DMS114 treated with DMSO at 0.1 percent for 48 hours (cell line): ENCODE data around the gene MAP4K4.

Experiments used
- DNase-seq: peaks from one replicate; lab custom pipeline; 2025; ENCODE audit not compliant: unreplicated experiment; lab: John Stamatoyannopoulos, UW

Gene MAP4K4

DNA sequence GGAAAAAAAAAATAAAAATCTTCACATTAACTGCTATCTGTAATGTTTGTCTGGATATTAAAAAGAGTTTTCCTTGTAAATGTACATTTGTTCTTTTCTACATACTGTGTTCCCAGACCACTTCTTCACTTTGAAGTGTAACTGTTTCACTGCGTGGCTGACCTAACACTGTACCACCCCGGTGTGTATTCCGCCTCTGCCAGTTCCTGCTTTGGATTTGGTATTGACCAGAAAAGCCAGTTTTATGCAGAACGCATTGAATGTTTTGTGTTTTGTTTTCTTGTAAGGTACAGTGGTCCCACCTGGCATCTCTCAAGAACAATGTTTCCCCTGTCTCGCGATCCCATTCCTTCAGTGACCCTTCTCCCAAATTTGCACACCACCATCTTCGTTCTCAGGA is 166.0 kb downstream of the MAP4K4 start:
- no peak for DNase-seq

DNA sequence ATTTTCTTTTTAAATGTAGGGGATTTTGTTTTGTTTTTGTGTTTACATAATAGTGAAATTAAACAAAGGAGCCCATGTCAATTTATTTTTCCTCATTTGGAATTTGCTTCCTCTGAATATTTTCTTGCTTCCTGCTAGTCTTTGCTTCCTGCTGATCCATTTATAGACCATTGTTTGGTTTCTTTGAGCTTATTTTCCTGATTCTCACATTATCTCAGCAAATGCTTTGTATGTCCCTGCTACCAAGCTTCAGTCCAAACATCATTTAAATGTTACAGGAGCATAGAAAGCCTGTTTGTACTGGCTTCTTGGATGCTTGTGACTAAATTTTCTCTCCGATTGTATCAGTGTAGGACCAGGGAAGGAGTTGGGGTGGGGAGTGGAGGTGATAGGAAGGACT is 166.9 kb downstream of the MAP4K4 start:
- DNase-seq, result no peak

DNA sequence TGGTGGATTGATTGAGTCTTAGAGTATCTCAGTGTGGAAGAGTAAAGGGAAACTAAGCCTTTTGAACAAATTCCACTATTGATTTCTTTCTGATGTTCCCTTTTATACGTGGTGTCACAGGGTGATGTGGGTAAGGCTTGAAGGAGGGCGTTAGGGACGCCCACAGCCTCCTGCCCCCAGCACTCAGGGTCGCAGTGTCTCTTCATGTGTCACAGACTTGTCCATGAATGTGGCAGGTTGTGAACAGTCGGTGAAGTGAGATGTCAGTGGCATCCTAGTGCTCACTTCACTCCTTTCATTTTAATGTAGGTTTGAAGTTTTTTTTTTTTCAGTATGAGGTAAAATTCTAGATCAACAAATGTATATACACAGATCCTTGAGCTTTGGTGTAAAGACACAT is 171.0 kb downstream of the MAP4K4 start:
- no peak for DNase-seq

DNA sequence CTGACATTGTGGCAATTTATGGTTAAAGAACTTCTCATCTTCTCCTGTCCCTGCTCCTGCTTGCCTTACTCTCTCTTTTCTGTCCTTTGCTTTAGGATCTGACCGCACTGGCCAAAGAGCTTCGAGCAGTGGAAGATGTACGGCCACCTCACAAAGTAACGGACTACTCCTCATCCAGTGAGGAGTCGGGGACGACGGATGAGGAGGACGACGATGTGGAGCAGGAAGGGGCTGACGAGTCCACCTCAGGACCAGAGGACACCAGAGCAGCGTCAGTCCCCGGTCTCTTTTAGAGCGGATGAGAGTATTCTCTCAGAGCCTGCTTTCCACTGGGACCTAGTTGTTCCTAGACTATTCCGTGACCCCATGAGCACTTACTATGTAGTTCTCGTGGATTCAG is 172.0 kb downstream of the MAP4K4 start:
- DNase-seq, result no peak

DNA sequence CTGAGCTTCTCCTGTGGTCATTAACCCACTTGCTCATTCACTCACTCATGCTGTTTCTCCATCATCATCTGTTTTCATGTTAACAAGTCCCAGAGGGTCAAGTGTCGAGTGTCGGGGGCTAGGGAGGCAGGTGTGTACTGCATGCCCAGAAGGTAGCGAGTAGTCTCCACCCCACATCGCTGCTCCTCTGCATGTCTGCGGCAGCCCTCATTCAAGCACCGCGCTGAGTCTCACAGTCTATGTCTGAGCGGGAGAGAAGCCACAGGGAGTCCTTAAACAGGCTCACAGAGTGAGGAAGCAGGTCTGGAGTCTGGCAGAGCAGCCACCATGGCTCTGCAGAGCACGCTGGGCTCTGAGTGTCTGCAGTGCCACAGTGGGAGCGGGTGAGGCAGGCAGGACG is 172.9 kb downstream of the MAP4K4 start:
- DNase-seq, result no peak

DNA sequence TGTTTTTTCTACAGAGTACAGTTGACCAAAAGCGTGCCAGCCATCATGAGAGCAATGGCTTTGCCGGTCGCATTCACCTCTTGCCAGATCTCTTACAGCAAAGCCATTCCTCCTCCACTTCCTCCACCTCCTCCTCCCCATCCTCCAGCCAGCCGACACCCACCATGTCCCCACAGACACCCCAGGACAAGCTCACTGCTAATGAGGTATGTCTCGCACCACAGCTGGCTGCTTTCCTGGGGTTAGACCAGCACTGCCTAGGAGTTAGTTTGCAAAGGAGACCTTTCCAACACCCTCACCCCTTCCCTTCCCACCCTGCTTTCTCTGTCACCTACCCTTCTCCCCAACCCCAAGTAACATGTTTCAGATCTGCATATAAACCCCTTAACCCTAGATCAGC is 174.0 kb downstream of the MAP4K4 start:
- no peak for DNase-seq

DNA sequence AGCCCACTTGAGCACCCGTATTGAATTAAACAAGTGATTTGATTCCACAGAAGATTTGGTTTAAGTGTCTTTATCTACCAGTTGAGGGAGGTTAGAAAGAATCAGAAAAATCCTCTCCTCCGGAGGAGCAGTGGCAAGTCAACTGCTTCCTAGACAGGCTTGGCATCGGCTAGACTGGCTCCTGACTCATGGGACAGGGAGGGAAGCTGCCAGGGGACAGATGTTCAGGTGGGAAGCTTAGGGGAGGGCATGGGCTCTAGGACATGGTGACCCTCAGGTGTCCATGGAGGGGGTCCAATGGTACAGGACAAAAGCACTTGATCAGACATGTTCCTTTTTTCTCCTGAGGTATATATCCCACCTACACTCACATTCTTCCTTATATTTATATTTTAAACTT is 175.0 kb downstream of the MAP4K4 start:
- no peak for DNase-seq

DNA sequence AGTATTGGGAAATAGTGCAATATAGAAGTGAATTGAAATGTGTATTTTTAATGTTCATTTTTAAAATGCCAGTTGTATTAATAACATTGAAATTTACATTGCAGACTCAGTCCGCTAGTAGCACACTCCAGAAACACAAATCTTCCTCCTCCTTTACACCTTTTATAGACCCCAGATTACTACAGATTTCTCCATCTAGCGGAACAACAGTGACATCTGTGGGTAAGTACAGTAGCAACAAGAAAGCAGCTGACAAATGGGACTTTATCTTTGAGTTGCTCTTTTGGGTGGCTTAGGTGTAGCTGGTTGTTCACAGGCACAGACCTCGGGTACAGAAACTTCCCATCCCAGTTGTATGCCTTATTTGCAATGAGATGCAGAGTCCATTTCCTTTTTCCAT is 176.0 kb downstream of the MAP4K4 start:
- DNase-seq, result peak; percentile 14

DNA sequence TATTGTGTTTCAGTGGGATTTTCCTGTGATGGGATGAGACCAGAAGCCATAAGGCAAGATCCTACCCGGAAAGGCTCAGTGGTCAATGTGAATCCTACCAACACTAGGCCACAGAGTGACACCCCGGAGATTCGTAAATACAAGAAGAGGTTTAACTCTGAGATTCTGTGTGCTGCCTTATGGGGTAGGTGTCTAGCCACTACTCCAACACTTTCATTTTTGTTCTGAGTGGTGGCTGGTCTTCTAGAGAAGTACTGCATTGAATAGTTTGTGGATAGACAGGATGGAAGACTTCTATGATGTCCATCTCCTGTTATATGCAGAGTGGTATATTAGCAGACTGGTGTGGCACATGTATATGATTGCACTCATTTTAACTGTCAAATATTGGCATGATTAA is 176.6 kb downstream of the MAP4K4 start:
- DNase-seq, result no peak

DNA sequence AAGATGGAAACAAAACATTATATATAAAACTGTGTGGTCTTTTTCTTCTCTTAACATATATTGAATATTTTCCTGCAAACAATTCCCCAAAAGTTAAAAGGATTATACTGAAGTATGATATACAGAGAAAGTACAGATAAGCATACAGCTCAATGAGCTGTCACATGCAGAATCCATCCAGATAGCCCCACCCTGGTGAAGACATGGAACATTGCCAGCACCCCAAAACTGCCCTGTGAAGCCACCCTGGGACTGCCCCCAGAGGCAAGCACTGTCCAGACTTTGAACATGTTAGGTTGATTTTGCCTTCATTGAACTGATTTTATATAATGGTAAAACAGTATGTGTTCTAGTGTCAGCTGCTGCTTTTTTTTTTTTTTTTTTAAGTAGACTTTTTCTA is 182.0 kb downstream of the MAP4K4 start:
- DNase-seq, result no peak

DNA sequence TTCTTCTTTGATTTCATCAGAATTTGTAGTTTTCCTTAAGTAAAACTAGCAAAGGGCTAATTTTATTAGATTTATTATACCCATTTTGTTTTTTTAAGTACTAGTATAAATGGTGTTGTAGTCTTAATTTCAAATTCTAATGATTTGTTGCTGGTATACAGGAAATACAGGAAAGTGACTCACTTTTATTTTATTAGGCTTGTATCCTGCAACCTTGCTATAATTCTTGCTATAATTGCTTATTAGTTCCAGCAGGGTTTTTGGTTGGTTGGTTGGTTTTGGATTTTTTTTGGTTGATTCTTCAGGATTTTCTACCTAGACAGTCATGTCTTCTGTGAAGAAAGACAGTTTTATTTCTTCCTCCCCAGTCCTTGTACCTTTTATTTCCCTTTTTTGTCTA is 183.6 kb downstream of the MAP4K4 start:
- no peak for DNase-seq

DNA sequence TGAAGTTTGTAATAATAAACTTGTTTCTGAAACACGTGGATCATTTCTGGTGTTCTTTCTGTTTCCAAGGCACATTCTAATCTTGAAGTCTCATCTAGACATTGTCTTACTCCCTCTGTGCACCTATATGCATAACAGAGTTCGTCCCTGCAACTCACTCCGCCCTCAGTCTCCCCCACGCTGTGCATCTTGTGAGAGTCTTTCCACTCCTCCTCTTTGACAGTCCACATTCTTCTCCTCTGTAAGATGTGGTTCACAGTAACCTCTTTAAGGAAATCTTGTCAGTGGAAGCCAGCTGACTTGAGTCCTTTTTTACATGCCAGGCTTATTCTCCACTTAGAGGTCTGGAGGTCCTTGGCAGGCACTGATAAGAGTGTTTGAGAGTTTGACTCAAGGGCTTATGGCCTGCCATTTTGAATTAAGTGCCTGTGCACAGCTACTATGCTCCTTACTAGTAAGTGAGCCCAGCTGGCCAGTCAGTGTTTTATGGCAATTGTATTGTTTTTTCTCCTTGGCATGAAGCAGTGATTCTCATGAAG is 185.3 kb downstream of the MAP4K4 start:
- DNase-seq, result no peak

DNA sequence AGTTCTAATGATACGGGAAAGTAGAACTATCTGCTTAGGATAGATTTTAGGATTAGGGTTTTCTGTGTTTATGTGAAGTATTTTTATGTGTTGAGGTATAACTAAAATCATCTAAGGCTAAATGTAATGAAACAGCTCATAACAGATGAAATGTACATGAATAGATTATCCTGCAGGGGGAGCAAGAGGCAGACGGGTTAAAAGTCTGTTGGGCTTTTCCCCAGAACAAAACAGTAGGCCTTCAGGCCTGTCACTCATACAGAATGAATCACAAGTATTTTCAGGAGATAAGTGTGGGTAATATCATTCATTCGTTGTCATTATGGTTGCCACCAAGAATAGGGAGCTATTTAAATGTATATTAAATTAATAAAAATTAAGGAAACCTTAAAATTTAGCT is 186.4 kb downstream of the MAP4K4 start:
- DNase-seq, result peak; percentile 63

DNA sequence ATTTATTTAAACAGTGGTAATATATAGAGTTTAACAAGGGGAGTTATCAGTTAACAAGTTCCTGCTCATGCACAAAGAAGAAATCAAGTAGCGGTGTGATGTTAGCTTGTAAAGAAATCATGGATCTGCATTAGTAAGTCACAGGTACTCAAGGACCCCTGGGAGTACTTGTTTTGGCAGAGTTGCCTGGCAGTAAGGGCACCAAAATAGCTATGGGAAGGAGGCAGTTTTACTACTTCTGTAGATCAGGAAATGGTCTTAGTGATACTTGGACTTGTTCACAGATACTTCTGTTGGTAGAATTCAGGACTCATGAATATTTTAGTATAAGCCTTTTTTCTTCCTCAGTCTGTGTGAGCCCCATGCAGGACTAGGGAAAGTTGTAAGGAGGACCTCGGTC is 186.9 kb downstream of the MAP4K4 start:
- DNase-seq, result no peak

DNA sequence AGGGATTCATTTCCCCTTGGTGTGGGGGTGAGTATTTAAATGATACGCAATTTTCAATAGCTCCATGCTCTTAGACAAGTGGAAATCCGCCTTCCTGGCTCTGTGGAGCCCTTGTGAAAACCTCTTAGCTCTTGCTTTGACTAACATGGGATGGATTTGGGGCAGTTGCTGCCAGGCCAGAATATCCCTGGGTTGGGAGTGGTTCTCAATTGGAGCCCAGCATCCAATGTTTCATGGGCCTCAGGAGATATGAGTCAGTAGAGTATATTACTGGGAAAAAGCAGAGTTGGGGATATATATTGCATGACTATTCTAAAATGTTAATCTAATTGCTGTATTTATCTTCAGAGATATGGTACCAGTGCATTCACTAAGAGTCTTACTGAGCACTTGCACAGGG is 189.8 kb downstream of the MAP4K4 start:
- DNase-seq, result no peak

DNA sequence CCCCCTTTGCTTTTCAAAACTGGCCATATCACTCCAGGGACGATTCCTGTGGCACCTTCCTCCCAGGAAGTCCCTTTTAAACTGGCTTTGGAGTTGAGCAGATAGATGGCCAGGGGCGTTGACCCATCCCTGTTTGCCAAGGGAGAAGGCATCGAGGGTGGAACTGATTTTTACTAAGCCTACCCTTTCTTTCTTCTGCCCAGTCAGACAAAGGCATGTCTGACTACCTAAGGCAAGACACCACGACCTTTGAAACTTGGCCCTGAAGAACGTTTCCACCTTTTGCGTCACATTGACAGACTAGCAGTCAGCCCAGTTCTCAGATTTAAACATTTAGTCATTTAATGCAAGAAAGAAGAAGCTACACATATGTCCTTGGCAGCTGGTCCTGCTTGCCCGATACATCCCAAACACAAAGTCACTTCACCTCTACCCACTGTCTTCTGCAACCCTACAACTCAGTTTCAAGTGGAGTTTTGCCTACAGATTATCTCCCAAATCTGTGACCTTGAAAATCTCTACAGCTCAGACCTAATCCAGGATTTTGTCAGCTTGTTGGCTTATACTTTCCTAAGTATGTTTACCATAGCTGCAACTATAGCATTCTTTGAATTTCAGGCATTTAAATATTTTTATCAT is 192.1 kb downstream of the MAP4K4 start:
- DNase-seq, result no peak

DNA sequence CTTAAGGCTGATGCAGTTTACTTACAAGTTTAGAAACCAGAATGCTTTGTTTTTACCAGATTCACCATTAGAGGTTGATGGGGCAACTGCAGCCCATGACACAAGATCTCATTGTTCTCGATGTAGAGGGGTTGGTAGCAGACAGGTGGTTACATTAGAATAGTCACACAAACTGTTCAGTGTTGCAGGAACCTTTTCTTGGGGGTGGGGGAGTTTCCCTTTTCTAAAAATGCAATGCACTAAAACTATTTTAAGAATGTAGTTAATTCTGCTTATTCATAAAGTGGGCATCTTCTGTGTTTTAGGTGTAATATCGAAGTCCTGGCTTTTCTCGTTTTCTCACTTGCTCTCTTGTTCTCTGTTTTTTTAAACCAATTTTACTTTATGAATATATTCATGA is 194.9 kb downstream of the MAP4K4 start:
- DNase-seq, result no peak

DNA sequence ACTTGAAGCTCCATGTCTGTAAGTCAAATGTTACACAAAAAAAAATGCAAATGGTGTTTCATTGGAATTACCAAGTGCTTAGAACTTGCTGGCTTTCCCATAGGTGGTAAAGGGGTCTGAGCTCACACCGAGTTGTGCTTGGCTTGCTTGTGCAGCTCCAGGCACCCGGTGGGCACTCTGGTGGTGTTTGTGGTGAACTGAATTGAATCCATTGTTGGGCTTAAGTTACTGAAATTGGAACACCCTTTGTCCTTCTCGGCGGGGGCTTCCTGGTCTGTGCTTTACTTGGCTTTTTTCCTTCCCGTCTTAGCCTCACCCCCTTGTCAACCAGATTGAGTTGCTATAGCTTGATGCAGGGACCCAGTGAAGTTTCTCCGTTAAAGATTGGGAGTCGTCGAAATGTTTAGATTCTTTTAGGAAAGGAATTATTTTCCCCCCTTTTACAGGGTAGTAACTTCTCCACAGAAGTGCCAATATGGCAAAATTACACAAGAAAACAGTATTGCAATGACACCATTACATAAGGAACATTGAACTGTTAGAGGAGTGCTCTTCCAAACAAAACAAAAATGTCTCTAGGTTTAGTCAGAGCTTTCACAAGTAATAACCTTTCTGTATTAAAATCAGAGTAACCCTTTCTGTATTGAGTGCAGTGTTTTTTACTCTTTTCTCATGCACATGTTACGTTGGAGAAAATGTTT is 196.3 kb downstream of the MAP4K4 start:
- DNase-seq, result no peak

DNA sequence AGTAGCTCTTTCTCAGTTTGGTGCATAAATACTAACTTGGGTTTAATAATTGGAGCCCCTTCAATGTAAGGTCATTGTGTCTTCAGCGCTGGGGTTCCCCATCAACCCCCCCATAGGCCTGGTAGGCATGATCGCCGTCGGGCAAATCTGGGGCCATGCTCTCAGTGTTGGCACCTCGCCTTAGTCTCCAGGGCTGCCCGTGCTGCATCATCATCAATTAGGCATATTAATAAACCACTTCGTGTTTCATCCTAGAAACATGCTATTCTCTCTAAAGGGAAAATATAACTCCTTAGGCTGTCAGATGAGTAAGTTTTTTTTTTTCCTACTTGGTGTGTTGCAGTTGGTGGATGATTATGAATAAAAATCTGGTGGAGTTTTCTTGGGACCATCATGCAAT is 197.5 kb downstream of the MAP4K4 start:
- no peak for DNase-seq

DNA sequence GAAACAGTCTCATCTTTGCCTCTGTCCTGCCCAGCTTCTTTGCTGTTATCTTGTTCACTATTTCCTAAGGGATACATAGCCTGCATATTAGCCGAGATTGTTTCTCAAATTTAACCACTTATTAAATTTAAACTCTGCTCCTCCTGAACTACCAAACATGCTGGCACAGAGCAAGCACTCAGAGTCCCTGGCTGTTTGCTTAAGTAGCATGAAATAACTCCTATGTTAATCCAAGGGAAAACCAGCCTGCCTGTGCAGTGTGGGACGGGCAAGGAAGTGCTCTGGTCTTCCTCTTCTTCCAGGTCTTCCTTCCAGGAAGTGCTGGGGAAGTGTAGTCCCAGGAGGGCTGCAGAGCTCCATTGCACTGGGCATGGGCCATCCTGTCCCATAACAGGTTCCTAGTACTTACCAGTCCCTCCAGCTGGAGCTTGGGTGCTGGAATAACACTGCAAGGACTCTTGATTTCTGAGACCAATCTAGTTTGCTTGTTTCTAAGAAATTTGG is 198.4 kb downstream of the MAP4K4 start:
- DNase-seq, result no peak

DNA sequence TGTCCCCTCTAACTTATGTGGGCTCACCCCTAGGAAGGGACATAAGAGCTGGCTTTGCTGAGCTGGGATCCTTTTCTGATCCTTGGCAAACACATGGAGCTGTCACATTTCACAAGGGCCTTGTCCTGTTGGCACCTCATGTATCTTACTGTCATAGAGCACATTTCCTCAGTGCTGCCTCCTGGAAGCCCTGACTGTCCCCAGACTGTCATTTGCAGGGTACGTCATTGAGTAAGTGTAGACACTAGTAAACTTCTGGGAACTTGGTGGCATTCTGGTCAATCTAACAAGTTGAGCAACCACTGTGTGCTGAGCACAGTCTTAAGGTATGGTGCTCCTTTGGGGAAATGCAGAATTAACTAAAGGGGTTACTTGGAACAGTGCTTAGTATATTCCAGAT is 199.8 kb downstream of the MAP4K4 start:
- no peak for DNase-seq

DNA sequence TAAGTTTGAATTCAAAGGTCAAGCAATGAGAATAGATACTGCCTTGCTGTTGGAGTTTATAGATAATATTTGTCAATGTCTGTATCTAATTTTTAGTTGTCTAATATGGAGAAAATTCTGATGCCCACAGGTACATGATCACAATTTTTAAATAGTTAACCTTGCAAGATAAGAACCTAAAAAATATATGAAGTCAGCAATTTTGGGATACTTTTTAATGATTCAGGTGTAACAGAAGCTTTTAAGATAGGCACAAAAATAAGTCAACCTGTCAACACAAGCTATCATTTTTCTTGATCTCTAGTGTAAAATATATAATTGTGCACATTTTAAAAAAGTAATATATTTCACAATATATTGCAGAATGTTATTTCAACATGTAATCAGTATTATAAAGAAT is 201.8 kb downstream of the MAP4K4 start:
- DNase-seq, result no peak

DNA sequence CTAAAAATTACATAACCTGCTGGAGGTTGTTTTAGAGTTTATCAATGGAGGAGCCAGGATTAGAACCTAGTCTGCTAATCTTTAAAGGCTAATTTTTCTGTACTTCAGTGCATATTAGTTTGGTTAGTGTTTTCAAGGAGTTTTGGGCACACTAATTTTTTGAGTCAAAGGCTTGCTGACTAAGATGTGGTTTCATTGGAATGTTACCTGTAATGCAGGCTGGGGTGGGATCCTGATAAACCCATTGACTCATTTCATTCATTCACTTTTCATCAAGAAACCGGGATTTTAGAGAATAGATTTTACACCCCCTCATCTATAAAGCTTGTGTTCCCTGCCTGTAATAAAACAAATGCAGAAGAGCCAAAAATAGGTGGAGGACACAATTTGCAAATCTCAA is 202.4 kb downstream of the MAP4K4 start:
- no peak for DNase-seq
